HS-5 (cell line): Measurements from ENCODE around the gene DTNA.

Experiments
- DNase-seq: peaks from one replicate; pipeline ENCODE4 v3.0.0-alpha.2; 2012; ENCODE audit warnings: low read depth

DTNA gene

GRCh38 chr18:34807106-34807796 is 97.2 kb downstream of the DTNA start:
- DNase-seq, result no peak

- DNase-seq, result no peak
Observed at GRCh38 chr18:34808389-34808788, 98.3 kb downstream of the DTNA start.

- DNase-seq, result no peak
Observed at GRCh38 chr18:34809451-34810072, 99.5 kb downstream of the DTNA start.

GRCh38 chr18:34816183-34816582 is 106.1 kb downstream of the DTNA start:
- no peak for DNase-seq

- no peak for DNase-seq
Observed at GRCh38 chr18:34817636-34818035, 107.5 kb downstream of the DTNA start.

GRCh38 chr18:34818064-34818463 is 108.0 kb downstream of the DTNA start:
- DNase-seq, result no peak

DNA sequence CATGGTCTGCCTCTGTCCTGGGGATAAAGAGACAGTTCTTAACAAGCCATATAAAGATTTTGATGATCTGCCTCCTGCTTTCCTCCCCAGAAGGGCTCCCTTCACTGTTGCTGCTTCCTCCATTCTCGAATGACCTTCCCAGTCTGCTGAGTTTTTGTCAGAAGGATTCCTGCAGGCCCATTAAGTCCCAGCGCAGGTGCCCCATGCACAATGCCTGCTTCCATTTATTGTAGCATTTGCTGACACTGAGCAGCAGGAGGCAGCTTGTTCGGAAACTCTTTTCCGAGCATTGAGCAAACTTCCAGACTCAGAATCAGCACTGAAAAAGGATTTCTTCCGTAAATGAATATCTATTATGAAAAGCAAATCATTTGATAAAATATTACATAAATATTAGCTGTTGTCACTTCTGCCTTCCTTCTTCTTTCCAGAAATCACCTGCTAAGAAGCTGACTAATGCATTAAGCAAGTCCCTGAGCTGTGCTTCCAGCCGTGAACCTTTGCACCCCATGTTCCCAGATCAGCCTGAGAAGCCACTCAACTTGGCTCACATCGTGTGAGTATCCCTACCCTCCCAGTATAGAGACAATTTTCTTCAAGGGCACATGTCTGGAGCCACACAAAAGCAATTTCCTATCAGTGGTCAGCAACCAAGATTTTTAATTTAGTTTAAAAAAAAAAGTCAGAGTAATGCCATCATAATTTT is 110.4 kb downstream of the DTNA start:
- no peak for DNase-seq

DNA sequence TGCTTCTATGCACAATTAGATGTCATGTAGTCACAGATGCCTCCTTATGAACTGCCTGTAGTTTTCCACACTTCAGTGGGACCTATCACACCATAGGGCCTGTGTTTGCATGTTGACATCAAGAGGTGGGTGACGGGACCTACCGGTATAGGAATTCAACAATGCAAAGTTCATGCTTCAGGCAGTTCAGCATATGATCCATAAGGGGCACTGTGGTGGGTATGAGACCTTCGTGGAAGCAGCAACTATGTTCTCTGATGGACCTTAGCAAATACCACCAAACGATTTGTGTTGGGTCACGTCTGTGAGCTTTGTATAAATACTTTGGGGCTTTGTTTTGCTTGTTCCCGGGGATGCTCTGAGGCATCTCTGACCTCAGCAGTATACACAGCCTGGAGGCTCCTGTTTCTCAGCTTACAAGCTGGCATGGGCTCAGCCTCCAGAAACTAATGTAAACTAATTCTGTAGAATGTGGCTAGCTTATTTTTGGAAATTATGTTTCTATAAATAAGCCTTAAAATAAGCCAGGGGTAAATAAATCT is 111.6 kb downstream of the DTNA start:
- no peak for DNase-seq

GRCh38 chr18:34828093-34828492 is 118.0 kb downstream of the DTNA start:
- DNase-seq, result no peak

- DNase-seq, result no peak
Observed at GRCh38 chr18:34834897-34835296, 124.8 kb downstream of the DTNA start.

- DNase-seq, result no peak
Observed at GRCh38 chr18:34835466-34835865, 125.4 kb downstream of the DTNA start.

DNA sequence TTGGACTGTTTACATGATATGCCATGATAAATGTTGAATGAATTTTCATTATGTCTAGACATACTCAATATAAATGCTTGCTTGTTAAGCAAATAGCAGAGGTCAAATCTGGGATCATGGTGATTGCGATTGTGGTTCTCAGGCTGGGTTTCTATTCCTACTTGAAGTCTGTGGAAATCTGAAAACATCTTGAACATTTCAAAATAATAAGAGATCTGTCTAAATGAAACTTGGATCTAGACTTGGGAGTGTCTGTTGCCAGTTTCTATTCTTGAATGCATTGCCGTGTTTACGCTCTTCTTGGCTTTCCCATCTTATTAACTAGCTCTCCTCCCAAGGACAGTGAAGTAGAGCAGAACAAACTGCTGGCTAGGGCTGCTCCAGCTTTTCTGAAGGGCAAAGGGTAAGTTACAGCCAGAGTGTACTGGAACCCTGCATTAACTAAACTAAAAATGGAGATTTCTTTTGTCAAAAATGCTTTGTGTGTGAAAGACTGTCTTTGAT is 127.7 kb downstream of the DTNA start:
- no peak for DNase-seq

DNA sequence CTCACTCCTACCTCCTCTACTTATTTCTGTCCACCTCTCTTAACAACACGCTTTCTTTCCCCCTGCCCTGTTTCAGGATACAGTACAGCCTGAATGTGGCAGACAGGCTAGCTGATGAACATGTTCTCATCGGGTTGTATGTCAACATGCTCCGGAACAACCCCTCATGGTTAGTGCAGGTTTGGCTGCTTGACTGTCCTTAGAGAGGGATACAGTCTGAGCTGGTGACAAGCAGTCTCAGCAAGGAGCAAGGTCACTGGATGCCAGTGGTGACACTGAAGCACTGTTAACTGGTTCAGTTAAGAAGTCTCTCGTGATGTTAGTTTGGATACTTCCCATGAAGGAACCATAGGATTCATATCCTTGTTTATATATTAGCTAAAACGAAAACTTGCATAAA is 128.6 kb downstream of the DTNA start:
- no peak for DNase-seq

DNA sequence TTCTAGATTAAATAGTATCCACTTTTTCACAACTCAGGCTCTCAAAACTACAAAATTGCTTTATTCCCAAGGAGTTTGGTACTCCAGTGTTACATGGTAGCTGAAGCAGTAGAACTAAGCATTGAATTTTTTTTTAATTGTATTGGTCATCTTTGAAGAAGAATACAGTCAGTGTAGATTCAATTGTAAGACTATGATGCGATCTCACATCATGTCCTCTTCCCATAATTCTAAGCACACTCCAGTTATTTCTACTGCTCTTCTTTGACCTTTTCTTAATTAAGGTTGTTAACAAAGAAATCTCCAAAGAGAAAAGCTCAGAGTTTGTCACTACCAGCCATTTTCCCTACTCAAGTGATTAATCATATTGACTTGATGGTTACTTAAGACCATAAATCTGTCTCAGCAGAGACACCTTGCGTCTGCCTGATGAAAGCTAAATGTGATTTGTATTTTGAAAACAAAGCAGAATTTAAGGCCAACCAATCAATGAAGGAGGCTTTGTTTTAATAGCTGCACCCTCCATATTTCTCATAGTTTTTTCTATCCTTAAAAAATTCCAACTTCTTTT is 130.2 kb downstream of the DTNA start:
- no peak for DNase-seq

DNA sequence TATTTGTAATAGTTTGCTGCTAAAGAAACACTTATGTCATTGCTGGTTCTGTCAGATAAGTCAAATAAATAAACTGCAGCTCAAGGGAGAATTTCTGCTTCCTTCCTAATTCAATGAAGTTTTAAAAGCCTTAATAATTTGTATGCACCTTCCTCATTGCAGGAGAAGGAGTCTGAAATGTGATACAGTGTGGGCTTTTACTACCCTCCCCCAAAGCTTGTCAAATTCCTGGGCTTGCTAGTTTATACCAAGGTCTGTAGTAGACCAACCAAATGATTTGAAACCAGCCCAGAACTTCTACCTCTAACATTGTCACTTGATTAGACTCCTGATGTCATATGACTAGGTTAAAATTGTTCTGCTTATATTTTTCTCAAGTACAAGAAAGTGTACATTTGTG is 131.8 kb downstream of the DTNA start:
- no peak for DNase-seq

DNA sequence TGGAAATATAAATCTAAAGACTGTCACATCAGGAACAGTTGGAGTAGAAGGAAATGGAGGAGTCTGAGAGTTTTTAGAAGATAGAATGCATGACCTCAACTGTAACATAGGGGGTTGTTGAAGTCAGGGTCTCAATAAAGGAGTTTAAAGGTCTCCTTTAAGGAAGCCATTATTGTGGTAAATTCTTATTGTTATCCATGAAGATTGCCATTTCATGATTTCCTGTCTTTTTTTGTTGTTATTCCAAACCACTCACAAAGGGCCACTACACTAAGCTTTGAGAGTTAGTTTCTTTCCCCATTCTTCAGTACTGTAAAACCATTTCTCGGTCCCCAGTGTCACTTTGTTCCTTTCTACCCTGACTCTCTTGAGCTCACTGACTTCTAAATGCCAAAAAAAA is 134.0 kb downstream of the DTNA start:
- no peak for DNase-seq

GRCh38 chr18:34844732-34845459 is 134.8 kb downstream of the DTNA start:
- DNase-seq, result no peak

DNA sequence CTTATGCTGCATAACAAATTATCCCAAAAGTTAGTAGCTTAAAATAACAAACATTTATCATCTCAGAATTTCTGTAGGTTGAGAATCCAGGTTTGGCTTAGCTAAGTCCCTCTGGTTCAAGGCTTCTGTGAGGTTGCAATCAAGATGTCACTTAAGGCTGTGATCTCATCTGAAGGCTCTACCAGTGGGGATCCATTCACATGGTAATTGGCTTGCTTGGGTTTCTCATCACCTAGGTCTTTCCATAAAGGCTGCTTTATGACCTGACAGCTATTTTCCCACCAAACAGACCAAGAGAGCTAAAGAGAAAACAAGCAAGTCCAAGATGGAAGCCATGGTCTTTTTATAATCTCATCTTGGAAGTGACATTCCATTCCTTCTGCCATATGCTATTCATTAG is 137.3 kb downstream of the DTNA start:
- no peak for DNase-seq

DNA sequence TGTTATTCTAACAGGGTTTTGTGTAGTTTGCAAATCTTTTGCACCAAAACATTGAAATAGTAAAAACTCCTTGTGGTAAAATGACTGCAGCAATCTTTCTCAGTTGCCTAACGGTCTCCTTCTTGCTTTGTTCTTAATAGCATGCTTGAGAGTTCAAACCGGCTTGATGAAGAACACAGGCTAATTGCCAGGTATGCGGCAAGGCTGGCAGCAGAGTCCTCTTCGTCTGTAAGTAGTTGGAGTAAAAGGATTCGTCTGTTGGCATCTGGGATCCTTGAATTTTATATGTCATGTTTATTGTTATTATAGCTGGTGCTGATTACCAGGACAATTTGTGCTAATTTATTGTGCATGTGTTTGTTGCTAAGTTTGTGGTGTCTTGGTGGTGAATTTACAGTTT is 138.1 kb downstream of the DTNA start:
- no peak for DNase-seq

DNA sequence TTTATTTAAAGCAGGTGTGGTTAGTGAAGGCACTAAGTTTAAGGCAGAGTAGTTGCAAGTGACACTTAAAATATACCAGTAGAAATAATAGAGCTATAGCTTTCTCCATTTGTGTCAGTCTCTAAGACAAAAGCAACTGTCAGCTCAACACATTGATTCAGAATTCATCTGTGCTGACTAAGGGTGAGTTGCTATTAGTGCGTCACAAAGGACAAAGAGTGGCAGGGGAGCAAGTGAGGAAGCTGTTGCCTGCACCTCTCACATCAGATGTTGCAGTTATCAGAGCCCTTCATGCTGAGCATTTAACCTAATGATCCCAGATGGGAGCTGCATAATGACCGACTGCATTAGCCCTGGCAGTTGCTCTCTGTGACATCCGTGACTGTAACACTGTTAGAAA is 138.6 kb downstream of the DTNA start:
- DNase-seq, result no peak

DNA sequence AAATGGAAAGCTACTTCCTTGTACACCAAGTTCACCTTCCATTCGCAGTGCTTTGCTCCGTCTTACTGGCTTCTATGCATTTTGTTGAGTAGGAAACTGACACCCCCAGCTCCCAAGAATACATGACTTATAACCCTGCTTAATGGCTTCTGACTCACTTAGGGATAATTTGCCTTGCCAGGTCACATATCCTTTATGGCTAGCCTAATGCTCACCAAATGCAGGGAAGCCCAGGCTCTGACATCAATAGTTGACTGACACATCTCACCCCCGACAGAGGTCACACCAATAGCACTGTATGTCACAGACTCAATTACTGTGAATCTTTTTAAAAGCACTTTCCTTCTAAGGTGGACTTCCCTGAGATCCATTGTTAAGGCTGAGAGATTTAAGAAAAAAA is 147.2 kb downstream of the DTNA start:
- DNase-seq, result no peak

GRCh38 chr18:34858188-34858587 is 148.1 kb downstream of the DTNA start:
- DNase-seq, result no peak
